SK-N-MC (cell line): ENCODE measurements around the gene PODXL2.

Experiments used
- EZH2 ChIP-seq: fragments of 200-600 bp; sonication (generic); IDR thresholded peaks from one replicate; pipeline ENCODE4 v1.6.1; 2017; ENCODE audit warnings: antibody characterized with exemption
- FOXP2 ChIP-seq: optimal IDR thresholded peaks from 2 replicates; pipeline ENCODE3; 2011; ENCODE audit warnings: mild to moderate bottlenecking, moderate library complexity; ENCODE audit not compliant: insufficient read depth; ENCODE audit errors: extremely low read length, control extremely low read depth
- POLR2AphosphoS5 ChIP-seq: IDR thresholded peaks from 2 replicates; pipeline ENCODE4 v1.6.1; 2012; ENCODE audit warnings: mild to moderate bottlenecking, low read depth, low read length, borderline replicate concordance

- TF ChIP-seq POLR2AphosphoS5 (no peak), EZH2 (no peak), FOXP2 (no peak)
Measured at GRCh38 chr3:127662001-127662469, 33.0 kb downstream of the PODXL2 start.
